CD4-positive, alpha-beta T cell treated with Interferon alpha-2 for 1 hour (primary cell): ENCODE measurements around the gene NBL1.

ENCODE experiments used
- DNase-seq, 2 donors: peaks; one replicate each; pipeline ENCODE4 v3.0.0-alpha.2; 2020 to 2022

The NBL1 gene, protein sequence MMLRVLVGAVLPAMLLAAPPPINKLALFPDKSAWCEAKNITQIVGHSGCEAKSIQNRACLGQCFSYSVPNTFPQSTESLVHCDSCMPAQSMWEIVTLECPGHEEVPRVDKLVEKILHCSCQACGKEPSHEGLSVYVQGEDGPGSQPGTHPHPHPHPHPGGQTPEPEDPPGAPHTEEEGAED

DNA sequence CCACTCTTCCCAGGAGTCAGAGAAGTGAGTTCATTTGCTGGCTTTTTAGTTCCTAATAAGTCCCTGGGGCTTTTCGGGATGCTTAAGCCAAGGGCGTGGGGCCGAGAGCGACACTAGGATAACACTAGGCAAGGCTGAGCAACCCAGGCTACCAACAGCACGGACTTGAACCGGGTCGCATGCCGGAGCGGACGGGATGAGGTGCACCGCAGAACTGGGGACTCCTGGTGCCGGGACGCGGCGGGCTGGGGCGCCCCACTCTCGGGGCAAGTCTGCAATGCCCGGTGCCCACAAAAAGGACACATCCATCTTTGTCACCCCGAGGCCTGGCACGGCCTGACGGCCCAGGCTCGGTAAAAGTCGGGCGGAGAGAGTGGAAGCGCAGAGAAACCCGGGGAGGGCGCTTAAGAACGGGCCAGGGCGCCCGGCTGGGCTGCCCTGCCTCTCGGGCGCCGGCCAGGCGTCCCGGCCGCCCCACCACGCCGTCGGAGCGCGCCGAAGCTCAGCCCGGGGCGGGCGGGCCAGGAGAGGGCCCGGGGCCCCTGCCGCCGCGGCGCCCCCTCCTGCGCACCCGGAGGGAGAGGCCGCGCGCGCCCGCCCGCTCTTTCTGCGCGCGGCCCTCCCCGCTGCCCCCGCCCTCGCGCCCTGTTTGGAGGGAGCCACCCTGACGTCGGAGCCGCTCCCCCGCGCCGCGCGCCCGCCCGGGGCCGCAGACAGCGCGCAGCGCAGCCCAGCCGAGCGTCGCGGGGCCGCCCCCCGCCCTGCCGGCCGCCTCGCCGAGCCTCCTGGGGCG lies at the start of gene NBL1:
NBL1 (plus strand) TSS at position 710 of the 793 bp plus-strand sequence. CDS start 10,720 bp downstream, outside the sequence.
- peak; percentile 59 to 77 for DNase-seq

DNA sequence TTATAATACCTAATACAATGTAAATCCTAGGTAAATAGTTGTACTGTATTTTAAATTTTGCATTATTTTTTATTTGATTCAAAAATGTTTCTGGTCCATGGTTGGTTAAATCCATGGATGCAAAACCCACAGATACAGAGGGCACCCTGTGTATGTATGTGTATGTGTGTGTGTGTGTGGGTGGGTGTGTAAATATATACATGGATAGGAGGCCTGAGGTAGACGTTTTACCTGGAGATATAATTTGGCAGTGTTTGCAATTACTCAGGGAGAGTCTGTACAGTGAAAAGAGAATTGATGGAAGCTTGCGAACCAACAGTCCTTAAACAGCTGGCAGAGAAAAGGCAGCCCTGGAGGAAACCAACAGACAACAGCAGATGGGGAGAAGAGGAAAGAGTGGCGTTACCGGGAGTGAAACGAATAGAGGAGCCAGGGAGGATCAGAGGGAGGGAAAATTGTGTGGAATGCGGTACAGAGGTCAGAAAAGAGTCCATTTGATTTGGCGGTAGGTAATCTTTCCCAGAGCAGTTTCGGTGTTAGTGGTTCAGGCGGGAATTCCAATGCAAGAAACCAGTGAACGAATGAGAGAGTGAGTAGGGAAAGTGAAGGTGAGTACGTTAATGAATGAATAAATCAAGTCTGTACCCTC lies 47.9 kb upstream of the NBL1 start:
- DNase-seq = no peak

DNA sequence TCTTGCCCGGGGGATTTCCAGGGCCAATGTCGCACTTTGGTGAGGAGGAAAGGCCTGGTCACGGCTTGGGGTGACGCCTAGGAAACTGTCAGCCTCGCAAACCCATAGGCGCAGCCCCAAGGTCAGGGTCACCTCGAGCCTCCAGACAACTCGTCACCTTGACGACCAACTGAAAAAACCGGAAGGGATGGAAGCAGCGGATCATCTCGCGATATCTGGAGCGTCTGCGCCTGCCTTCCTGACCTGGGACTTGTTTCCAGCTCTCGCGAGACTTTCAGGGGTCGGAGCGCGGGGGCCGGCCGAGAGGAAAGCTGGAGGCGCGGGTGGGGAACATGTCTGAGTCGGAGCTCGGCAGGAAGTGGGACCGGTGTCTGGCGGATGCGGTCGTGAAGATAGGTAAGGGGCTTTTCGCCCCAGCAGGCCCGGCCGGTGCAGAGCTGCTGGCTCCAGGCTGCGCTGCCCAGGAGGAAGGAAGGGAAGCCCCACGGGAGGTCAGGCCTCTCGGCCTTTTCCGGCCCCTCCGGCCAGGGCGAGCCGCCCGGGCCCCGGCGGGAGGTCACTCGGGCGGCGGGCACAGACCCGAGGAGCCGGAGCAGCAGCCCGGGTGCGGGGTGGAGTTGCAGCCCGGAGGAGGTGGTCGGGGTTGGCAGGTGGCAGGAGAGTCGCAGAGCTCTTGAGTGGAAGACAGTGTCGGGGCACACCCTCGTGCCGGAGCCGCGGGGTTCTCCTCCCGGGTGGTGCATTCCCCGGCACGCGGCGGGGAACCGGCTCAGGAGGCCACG lies 47.2 kb upstream of the NBL1 start:
- peak; percentile 99 for DNase-seq

DNA sequence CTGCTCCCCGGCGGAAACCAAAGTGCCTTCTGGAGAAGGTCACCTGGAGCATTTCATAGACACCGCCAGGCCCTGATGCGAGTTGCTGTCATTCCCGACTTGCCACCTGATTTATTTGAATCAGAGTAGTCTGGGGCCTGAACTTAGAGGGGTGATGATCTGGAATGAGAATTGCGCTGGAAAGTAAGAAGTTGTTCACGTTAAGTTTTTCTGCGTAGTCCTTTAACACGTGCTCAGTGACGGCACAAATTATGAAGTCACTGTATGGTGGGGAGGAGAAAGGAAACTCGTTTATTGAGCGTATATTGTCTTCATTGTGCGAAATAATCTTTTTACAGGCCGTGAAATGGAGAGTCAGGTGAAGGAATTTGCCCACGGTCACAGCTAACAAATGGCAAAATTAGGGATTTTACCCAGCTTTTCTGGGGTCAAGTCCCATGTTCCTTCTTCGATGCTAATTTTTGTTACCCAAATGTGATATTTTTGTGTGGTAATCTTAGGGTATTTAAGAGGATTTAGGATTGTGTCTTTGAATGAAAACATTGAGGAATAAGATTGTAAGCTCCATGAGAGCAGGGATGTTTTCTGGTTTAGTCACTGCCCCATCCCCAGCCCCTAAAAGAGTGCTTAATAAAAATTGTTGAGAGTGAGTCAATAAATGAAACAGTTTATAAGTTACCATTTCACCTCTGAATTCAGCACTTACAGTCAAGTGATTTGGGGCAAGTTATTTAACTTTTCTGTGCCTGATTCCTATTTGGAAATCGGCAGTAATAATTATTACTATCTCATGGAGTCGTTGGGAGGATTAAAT lies 46.4 kb upstream of the NBL1 start:
- DNase-seq = peak; percentile 73 to 86

DNA sequence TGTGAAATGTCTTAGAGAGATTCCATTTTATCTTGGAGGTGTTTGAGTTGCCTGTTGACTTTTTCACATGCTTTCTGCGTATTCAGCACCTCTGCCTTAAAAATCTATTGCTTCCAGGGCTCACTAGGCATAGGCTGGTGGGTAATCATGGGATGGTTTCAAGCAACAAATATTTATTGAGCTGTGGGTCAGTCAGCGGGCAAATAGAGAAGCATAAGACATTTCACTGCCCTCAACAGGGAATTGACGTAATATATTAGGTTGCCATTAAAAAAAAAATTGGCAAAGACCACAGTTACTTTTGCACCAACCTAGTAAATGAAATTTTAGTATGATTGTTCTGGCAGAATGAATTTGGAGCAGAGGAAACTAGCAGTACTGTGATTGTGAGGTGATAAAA lies 44.3 kb upstream of the NBL1 start:
- DNase-seq = no peak

DNA sequence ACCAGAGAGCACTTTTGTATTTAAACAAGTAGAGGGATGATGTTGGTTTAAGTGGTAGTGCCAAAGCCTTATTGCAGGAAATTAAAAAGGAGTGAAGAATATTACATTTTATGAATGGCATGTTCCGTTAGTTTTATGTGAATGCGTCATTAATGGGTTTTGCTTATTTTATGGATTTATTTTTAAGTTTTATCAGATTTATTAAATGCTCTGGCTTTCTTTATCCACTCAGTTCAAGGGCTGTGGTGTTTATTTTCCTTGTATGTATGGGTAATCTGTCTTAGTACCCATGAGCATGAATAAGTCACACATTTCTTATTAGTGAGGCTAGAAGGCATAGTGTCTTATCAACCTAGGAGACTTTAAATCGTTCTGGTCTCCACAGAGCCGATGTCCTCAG lies 41.6 kb upstream of the NBL1 start:
- no peak for DNase-seq

DNA sequence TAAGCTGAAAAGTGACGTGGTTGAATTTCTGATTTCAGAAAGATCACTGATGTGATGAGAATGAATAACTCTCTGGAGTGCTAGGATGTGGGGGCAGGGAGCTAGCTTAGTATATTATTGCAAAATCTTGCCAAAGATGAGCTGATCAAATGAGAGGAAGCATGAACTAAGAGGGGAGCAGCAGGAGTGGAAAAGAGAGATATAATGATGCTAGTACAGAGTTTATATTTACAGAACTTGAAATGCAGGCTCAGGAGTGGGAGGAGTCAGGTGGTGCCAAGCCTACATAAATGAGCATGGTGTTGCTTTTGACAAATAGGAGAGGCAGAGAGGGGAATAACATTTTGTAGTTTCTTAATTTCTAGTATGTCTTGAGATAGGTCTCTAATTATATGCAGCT lies 38.1 kb upstream of the NBL1 start:
- peak in 1 of 2 donors; percentile 11 for DNase-seq

DNA sequence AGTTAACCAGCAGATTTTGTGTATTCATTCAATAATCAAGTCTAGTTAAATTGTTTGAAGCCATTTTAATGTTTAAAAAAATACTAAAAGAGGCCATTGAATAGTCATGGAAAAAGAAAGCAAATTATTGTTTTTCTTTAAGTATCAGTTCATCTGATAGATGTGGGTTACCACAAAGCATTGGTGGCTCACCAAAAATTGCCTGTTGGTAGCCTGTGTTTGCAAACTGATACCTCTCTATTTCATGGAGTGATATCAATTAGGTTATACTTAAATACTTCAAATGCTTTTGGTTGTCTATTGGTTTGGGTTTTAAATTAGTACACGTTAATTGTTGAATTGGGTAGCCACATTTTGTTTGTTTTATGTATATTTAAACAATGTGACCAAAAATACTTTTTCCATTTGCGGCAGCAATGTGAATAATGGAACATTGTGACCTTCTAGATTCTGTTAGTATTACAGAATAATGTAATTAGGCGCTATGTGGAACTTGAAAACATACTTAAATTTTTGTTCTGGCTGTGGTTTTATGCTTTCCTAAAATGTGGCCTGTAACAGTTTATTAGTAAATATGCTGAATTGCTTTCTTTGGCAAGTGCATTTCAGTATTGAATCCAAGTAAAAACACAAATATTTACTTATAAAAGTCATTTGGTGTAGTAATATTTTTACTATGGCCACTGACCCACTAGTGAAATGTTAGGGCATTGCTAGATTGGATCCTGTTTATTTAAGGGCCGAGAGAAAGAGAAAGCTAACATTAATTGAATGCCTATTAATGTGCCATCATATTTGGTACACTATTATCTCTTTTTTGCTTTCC lies 37.1 kb upstream of the NBL1 start:
- DNase-seq = peak; percentile 8 to 74

DNA sequence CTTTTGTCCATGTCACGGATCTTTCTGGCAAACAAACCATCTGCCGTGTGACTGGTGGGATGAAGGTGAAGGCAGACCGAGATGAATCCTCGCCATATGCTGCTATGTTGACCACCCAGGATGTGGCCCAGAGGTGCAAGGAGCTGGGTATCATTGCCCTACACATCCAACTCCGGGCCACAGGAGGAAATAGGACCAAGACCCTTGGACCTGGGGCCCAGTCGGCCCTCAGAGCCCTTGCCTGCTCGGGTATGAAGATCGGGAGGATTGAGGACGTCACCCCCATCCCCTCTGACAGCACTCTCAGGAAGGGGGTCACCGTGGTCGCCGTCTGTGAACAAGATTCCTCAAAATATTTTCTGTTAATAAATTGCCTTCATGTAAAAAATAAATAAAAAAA lies 35.9 kb upstream of the NBL1 start:
- no peak for DNase-seq

DNA sequence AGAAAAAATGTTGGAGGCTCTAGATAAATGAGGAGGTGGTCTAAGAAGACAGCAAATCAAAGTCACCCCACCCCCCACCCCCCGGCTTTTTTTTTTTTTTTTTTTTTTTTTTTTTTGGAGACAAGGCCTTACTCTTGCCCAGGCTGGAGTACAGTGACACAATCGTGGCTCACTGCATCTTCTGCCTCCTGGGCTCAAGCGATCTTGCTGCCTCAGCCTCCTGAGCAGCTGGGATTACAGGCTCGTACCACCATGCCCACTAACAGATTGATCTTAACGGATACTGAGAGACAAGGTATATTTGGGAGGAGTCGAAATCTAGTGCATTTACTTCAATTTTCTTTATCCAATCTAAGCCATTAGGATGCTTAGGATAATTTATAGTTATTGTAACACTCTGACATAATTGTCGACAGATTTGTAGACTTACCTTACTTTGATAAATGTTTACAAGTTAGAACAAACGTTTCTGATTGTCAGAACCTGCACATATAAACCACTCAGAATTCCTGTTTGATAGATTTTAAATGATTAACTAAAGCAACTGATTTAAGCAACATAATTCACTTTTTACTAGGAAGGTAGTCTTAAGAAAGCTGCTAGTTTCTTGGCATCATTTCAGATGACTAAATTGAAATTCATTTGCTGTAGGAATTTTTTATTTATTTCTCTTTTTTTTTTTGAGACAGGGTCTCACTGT lies 33.7 kb upstream of the NBL1 start:
- DNase-seq = no peak

DNA sequence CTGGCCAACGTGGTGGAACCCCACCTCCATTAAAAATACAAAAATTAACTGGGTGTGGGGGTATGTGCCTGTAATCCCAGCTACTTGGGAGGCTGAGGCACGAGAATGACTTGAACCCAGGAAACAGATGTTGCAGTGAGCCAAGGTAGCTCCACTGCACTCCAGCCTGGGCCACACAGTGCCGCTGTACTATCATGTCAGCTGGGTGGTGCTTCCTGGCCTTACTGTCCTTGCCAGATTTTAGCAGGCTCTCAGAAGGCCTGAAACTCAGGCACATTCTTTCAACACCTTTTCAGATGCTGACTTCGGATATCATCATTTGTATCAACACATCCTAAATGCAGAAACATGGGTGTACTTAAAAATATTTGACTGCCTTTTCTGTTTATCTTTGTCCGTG lies 31.6 kb upstream of the NBL1 start:
- DNase-seq = no peak

DNA sequence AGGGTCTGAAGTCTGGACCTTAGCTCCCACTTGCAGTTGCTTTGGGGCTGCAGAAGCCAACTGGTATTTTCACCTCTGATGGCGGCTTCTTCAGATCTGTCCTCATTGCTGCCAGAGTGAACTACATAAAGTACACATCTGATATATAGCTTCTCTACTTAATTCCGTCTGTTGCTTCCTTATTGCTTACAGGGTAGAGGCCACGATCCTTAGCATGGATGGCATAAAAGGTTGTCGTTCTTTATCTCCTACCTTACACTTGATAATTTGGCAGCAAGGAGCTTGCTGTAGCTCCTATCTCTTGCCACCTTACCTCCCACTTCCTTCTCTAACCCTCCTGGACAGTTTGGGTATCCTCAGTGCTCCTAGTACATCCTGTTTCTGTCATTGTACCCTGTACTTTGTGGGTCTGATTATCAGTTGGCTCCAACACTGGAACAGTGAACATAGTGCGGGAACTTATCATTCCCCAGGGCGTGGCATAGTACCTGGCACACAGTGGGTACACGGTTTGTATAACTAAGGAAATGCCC lies 30.9 kb upstream of the NBL1 start:
- DNase-seq = no peak

DNA sequence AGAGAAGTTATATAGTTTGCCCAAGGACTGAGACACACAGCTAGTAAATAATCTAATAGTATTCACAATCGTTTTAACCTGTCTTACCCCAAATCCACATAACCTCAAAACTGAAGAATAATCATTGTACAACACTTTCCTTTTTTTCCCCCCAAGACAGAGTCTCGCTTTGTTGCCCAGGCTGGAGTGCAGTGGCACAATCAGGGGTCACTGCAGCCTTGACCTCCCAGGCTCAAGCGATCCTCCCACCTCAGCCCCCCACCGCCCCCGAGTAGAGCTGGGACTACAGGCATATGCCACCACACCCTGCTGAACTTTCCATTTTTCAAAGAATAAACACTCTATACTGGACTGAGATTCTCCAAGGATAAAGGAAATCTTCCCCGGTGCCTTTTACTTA lies 28.7 kb upstream of the NBL1 start:
- no peak for DNase-seq

DNA sequence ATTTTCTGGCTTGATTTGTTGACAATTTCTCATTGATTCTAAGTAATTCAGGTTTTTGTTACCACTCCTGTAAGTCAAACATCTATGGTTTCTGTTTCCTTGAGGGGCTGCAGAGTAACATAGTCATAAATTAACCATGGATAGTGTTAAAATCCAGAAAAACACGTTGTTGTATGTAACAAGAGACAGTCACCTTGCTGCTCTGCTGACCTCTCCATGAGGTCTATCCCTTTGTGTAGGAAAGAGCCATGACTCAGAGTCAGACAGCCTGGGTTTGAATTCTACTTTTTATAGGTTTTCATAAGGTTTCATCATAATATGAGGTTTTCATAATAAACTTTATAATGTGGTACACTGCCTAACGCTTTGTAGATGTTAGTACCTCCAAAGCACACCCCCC lies 27.6 kb upstream of the NBL1 start:
- DNase-seq = no peak

DNA sequence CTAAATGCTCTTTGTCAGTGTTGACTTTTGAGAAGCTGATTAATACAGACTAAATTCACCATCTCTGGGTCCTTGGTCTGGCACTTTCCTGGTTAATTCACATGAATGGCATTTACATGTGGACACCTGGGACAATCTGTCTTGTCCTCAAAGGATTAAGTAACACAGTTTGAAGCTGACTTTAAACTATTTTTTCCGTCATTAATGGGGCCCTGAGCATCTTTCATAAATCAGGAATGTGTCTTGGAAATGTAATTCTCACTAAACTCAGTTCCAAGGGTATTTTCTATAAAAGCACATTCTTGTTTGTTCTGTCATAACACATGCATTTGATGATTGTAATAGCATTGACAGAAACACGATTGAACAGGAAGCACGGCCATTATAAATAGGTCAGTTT lies 26.7 kb upstream of the NBL1 start:
- no peak for DNase-seq

DNA sequence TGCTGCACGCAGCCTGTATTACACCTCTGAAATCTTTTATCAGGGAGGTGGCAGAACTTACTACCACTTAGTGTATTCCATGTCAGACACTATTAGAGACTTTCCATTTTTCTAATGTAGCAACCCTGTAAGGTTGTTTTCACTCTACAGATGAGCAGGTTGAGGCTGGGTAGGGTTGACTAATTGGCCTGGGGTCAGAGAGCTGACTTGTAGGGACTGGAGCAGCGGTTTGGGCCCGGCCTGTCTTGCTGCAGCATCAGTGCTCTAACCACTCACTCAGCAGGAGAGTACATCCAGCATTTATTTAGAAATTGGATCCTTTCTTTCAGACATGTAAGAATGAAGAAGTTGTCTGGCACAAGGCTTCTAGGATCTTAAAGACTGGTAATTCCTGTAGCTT lies 25.7 kb upstream of the NBL1 start:
- no peak for DNase-seq

DNA sequence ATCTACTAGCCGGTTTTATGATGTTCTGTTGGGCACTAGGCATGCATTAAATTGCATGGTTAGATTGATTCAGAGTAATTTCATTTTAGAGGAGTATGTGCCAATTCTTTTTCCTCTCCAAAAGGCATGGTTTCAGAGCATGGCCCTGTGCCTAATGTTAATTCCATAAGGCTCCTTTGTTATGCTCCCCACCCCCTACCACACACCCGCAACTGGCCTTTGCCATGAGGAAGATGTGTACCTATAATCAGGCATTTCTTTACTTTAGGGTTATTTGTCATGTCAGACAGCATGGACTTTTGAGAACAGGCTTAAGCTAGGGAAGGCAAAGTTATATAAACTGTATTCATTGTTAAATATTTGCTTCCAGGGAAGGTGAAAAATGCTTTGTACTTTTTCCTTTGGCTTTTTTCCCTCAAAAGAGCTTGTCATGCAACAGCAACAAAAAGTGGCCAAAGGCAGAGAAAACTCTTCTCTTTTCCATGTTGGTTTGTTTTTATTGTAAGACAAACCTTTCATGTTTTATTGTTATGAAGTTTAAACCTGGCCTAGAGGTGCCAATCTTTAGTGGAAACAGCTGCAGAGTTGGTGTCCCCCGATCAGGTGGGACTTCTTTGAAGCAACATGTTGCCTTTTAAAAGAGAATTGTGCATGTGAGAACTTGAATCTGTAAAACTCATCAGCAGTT lies 24.3 kb upstream of the NBL1 start:
- no peak for DNase-seq

DNA sequence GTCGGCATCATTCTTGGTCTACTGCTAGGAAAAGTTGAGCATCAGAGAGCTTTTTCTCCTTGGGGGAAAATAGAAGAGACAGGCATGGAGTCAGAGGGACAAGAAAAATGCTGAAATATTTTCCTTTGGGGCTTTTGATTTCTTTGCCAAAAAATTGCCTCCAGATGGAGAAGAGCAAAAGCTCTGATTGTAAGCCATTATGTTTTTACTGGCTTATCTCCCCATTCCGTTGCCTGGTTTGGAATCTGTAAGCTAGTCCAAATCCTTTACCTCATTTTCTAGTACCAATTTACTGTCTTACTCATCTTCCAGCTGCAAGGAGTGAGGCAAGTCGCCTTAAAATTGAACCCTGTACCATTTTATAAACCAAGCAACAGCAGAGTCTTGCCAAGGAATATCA lies 23.3 kb upstream of the NBL1 start:
- DNase-seq = no peak

DNA sequence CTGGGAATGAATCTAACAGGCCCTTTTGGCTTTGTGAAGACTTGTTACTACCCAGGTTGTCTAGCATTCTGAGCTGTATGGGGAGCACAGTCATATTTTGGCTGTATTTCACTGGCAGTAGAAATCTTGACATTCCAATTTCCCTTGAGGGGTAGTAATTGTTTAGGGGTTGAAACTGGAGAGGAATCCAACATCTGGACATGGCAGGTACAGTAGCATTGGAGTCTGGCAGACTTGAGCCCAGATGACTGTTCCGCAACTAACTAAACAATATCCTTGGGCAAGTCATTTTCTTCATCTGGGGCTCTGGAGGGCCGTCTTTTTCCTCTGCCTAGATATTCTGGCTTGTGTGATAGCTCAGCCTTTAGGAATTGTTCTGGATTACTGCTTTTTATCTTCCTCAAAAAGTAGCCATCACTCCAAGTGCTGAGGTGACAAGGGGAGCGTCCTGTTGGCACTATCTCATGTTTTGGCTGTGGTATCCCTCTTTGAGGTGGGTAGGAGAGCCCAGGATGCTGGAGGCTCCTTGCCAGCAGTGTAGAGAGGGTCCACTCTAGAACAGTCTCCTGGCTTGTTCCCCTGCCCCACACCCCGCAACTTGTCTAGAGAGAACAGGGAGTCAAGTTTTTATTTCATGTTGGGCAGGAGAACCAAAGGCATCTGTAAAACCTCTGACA lies 22.7 kb upstream of the NBL1 start:
- DNase-seq = no peak
